Immature natural killer cell (primary cell): ENCODE measurements around the gene PPP1R37. TPM values are rescaled to one million over a fixed set of nuclear protein-coding genes. Genes with fewer than 3 reads are reported as not detected.

ENCODE experiments used
- DNase-seq, 3 donors: peaks; one replicate each; pipeline ENCODE4 v3.0.0; 2022; ENCODE audit warnings: mixed read lengths in 1 of 3
- H3K27ac Mint-ChIP-seq, 6 donors: one replicate each; pipeline ENCODE4 v1.8.0; 2020; ENCODE audit warnings: mixed read lengths in 6 of 6, mild to moderate bottlenecking in 5 of 6, inconsistent platforms in 4 of 6, moderate library complexity in 3 of 6
- H3K27me3 Mint-ChIP-seq, 3 donors: one replicate each; pipeline ENCODE4 v1.8.0; 2020 to 2021; ENCODE audit warnings: low read depth in 3 of 3, mild to moderate bottlenecking in 3 of 3, mixed read lengths in 3 of 3, moderate library complexity in 3 of 3, inconsistent platforms in 1 of 3
- H3K36me3 Mint-ChIP-seq, 3 donors: one replicate each; pipeline ENCODE4 v1.8.0; 2020; ENCODE audit warnings: mixed read lengths in 3 of 3, inconsistent platforms in 2 of 3, mild to moderate bottlenecking in 2 of 3
- H3K4me1 Mint-ChIP-seq, 2 donors: one replicate each; pipeline ENCODE4 v1.8.0; 2020; ENCODE audit warnings: inconsistent platforms in 2 of 2, mild to moderate bottlenecking in 2 of 2, mixed read lengths in 2 of 2, moderate library complexity in 1 of 2
- H3K4me3 Mint-ChIP-seq, 5 donors: one replicate each; pipeline ENCODE4 v1.8.0; 2020; ENCODE audit warnings: mild to moderate bottlenecking in 5 of 5, mixed read lengths in 5 of 5, inconsistent platforms in 3 of 5, moderate library complexity in 3 of 5
- H3K9me3 Mint-ChIP-seq, 6 donors: one replicate each; pipeline ENCODE4 v1.8.0; 2020; ENCODE audit warnings: mild to moderate bottlenecking in 6 of 6, mixed read lengths in 6 of 6, inconsistent platforms in 4 of 6, moderate library complexity in 3 of 6
- polyA plus RNA-seq, 3 donors: library from polyadenylated mRNA; unstranded; fragments of 300-500 nt; fragmentation: Illumina TruSeq; gene quantifications; one replicate each; pipeline ENCODE4 v1.2.3, GENCODE V29; 2021

Gene PPP1R37
- polyA plus RNA-seq: 1 to 10 TPM in 1 of 3 donors, under 1 TPM in 1, not detected in 1; 0.37 to 1.1 TPM

- Mint-ChIP-seq H3K27me3 (peaks cover 8 to 18% (median 15%) of the 10 kb centered on the region in 3 donors), H3K4me3 (peak within 1 kb of the TSS; percentile 91 to 98 (median 95)), H3K9me3 (no peaks in the 10 kb centered on the region), H3K36me3 (peaks cover 4 to 5% (median 5%) of the 10 kb centered on the region in 3 donors), H3K27ac (peak within 1 kb of the TSS; percentile 90 to 99 (median 97)), H3K4me1 (peaks cover 78 to 82% of the 10 kb centered on the region in 2 donors)
- peak; percentile 90 to 95 (median 94) for DNase-seq
Measured at GRCh38 chr19:45092747-45093678, at the start of gene PPP1R37. Gene PPP1R37, plus strand, starts transcription at chr19:45093179. Its CDS starts 147 bp downstream, at chr19:45093326.

GRCh38 chr19:45045671-45046353, 47.2 kb upstream of the PPP1R37 start:
- no peaks in the 10 kb centered on the region for H3K9me3 Mint-ChIP-seq
- H3K27me3 Mint-ChIP-seq: peaks cover 0 to 3% (median 0%) of the 10 kb centered on the region in 3 donors
- DNase-seq: no peak
- no peak overlapping the region for H3K4me3 Mint-ChIP-seq
- peaks cover 3 to 15% (median 11%) of the 10 kb centered on the region in 3 donors for H3K36me3 Mint-ChIP-seq
- peaks cover 36 to 56% of the 10 kb centered on the region in 2 donors for H3K4me1 Mint-ChIP-seq
- peak overlapping the region in 3 of 6 donors; percentile 13 to 72 (median 57) for H3K27ac Mint-ChIP-seq

GRCh38 chr19:45046355-45046754, 46.6 kb upstream of the PPP1R37 start:
- no peak for DNase-seq
- H3K4me3 Mint-ChIP-seq: no peak overlapping the region
- peaks cover 36 to 52% of the 10 kb centered on the region in 2 donors for H3K4me1 Mint-ChIP-seq
- no peaks in the 10 kb centered on the region for H3K9me3 Mint-ChIP-seq
- H3K36me3 Mint-ChIP-seq: peaks cover 3 to 12% (median 9%) of the 10 kb centered on the region in 3 donors
- H3K27ac Mint-ChIP-seq: peak overlapping the region in 3 of 6 donors; percentile 13 to 72 (median 26)
- H3K27me3 Mint-ChIP-seq: peaks cover 0 to 2% (median 0%) of the 10 kb centered on the region in 3 donors

GRCh38 chr19:45047188-45047797, 45.7 kb upstream of the PPP1R37 start:
- DNase-seq: no peak
- Mint-ChIP-seq H3K4me1 (peaks cover 29 to 42% of the 10 kb centered on the region in 2 donors), H3K36me3 (peaks cover 3 to 8% (median 4%) of the 10 kb centered on the region in 3 donors), H3K9me3 (no peaks in the 10 kb centered on the region), H3K4me3 (peak overlapping the region in 1 of 5 donors; percentile 8), H3K27ac (peak overlapping the region; percentile 29 to 80 (median 58)), H3K27me3 (no peaks in the 10 kb centered on the region)

- H3K9me3 Mint-ChIP-seq: no peaks in the 10 kb centered on the region
- peak overlapping the region in 4 of 6 donors; percentile 28 to 70 (median 51) for H3K27ac Mint-ChIP-seq
- DNase-seq: no peak
- H3K4me3 Mint-ChIP-seq: no peak overlapping the region
- no peaks in the 10 kb centered on the region for H3K27me3 Mint-ChIP-seq
- peaks cover 3 to 12% (median 4%) of the 10 kb centered on the region in 3 donors for H3K36me3 Mint-ChIP-seq
- H3K4me1 Mint-ChIP-seq: peaks cover 29 to 42% of the 10 kb centered on the region in 2 donors
Measured at GRCh38 chr19:45049073-45049736, 43.8 kb upstream of the PPP1R37 start.

- no peak overlapping the region for H3K4me3 Mint-ChIP-seq
- H3K9me3 Mint-ChIP-seq: no peaks in the 10 kb centered on the region
- peak overlapping the region in 2 of 6 donors; percentile 42 to 67 for H3K27ac Mint-ChIP-seq
- no peak for DNase-seq
- H3K4me1 Mint-ChIP-seq: peaks cover 29 to 38% of the 10 kb centered on the region in 2 donors
- peaks cover under 1 to 15% (median 4%) of the 10 kb centered on the region in 3 donors for H3K36me3 Mint-ChIP-seq
- H3K27me3 Mint-ChIP-seq: no peaks in the 10 kb centered on the region
Measured at GRCh38 chr19:45050036-45050435, 42.9 kb upstream of the PPP1R37 start.

GRCh38 chr19:45051929-45052579, 40.9 kb upstream of the PPP1R37 start:
- Mint-ChIP-seq H3K27me3 (no peaks in the 10 kb centered on the region), H3K36me3 (peaks cover 0 to 11% (median 4%) of the 10 kb centered on the region in 3 donors), H3K27ac (no peak overlapping the region), H3K4me3 (no peak overlapping the region), H3K9me3 (no peaks in the 10 kb centered on the region), H3K4me1 (peaks cover 18 to 21% of the 10 kb centered on the region in 2 donors)
- DNase-seq: no peak

- peaks cover 12 to 30% (median 12%) of the 10 kb centered on the region in 3 donors for H3K36me3 Mint-ChIP-seq
- no peak overlapping the region for H3K4me3 Mint-ChIP-seq
- no peaks in the 10 kb centered on the region for H3K9me3 Mint-ChIP-seq
- no peaks in the 10 kb centered on the region for H3K27me3 Mint-ChIP-seq
- H3K27ac Mint-ChIP-seq: no peak overlapping the region
- H3K4me1 Mint-ChIP-seq: peaks cover 4 to 7% of the 10 kb centered on the region in 2 donors
- no peak for DNase-seq
Measured at GRCh38 chr19:45056831-45057230, 36.1 kb upstream of the PPP1R37 start.

- Mint-ChIP-seq H3K27ac (peak overlapping the region in 3 of 6 donors; percentile 7 to 65 (median 12)), H3K27me3 (no peaks in the 10 kb centered on the region), H3K36me3 (peaks cover 8 to 26% (median 12%) of the 10 kb centered on the region in 3 donors), H3K9me3 (no peaks in the 10 kb centered on the region), H3K4me3 (no peak overlapping the region), H3K4me1 (peaks cover 4 to 7% of the 10 kb centered on the region in 2 donors)
- no peak for DNase-seq
Measured at GRCh38 chr19:45057444-45057843, 35.5 kb upstream of the PPP1R37 start.

GRCh38 chr19:45058622-45059159, 34.3 kb upstream of the PPP1R37 start:
- DNase-seq: no peak
- Mint-ChIP-seq H3K27ac (peak overlapping the region in 1 of 6 donors; percentile 45), H3K9me3 (no peaks in the 10 kb centered on the region), H3K4me3 (no peak overlapping the region), H3K36me3 (peaks cover 13 to 31% (median 16%) of the 10 kb centered on the region in 3 donors), H3K27me3 (peaks cover 0 to 2% (median 0%) of the 10 kb centered on the region in 3 donors), H3K4me1 (peaks cover 4 to 7% of the 10 kb centered on the region in 2 donors)

- H3K9me3 Mint-ChIP-seq: no peaks in the 10 kb centered on the region
- H3K27me3 Mint-ChIP-seq: peaks cover 0 to 2% (median 0%) of the 10 kb centered on the region in 3 donors
- H3K27ac Mint-ChIP-seq: peak overlapping the region in 5 of 6 donors; percentile 33 to 77 (median 73)
- peak; percentile 68 to 77 (median 70) for DNase-seq
- H3K4me3 Mint-ChIP-seq: no peak overlapping the region
- peaks cover 4 to 7% of the 10 kb centered on the region in 2 donors for H3K4me1 Mint-ChIP-seq
- peaks cover 13 to 28% (median 16%) of the 10 kb centered on the region in 3 donors for H3K36me3 Mint-ChIP-seq
Measured at GRCh38 chr19:45059258-45059965, 33.6 kb upstream of the PPP1R37 start.

GRCh38 chr19:45061965-45062364, 31.0 kb upstream of the PPP1R37 start:
- no peak for DNase-seq
- H3K36me3 Mint-ChIP-seq: peaks cover 13 to 26% (median 16%) of the 10 kb centered on the region in 3 donors
- no peaks in the 10 kb centered on the region for H3K9me3 Mint-ChIP-seq
- peaks cover 0 to 2% (median 0%) of the 10 kb centered on the region in 3 donors for H3K27me3 Mint-ChIP-seq
- peaks cover 4 to 7% of the 10 kb centered on the region in 2 donors for H3K4me1 Mint-ChIP-seq
- no peak overlapping the region for H3K27ac Mint-ChIP-seq
- H3K4me3 Mint-ChIP-seq: no peak overlapping the region
